Gastrocnemius medialis (tissue), 4 donors: Measurements from ENCODE around the gene SRD5A2. TPM values are rescaled to one million over a fixed set of nuclear protein-coding genes. Genes with fewer than 3 reads are reported as not detected.

Source experiments
- ATAC-seq, 2 donors: fragments of 150-250 bp; one replicate each; pipeline ENCODE4 v1.9.1; 2016
- DNase-seq, 2 donors: peaks; one replicate each; pipeline ENCODE4 v3.0.0-alpha.2; 2019
- H3K27ac ChIP-seq, 4 donors: fragments of 200-600 bp; sonication (generic); 1 replicate in 1 of 4; 2 replicates in 3 of 4; pipeline ENCODE4 v1.5.1; 2016 to 2018; ENCODE audit warnings: mild to moderate bottlenecking in 2 of 4, moderate library complexity in 1 of 4
- H3K27me3 ChIP-seq, 3 donors: fragments of 200-600 bp; sonication (generic) in 2 of 3; 1 replicate in 1 of 3; 2 replicates in 2 of 3; pipeline versions ENCODE4 v1.5.1 to v1.6.0; 2016 to 2019; ENCODE audit warnings: mild to moderate bottlenecking in 1 of 3, moderate library complexity in 1 of 3
- H3K36me3 ChIP-seq, 2 donors: fragments of 200-600 bp; sonication (generic) in 1 of 2; one replicate each; pipeline ENCODE4 v1.5.1; 2017 to 2018
- H3K4me1 ChIP-seq, 2 donors: fragments of 200-600 bp; sonication (generic) in 1 of 2; one replicate each; pipeline ENCODE4 v1.5.1; 2016 to 2017; ENCODE audit warnings: mild to moderate bottlenecking in 2 of 2
- H3K4me3 ChIP-seq, 4 donors: fragments of 200-600 bp; sonication (generic) in 3 of 4; 1 replicate in 1 of 4; 2 replicates in 3 of 4; pipeline ENCODE4 v1.5.1; 2016 to 2019; ENCODE audit warnings: mild to moderate bottlenecking in 2 of 4
- H3K9me3 ChIP-seq, 3 donors: fragments of 200-600 bp; sonication (generic) in 2 of 3; 1 replicate in 1 of 3; 2 replicates in 2 of 3; pipeline ENCODE4 v1.5.1; 2016 to 2019
- POLR2A ChIP-seq, 2 donors: fragments of 450-650 bp; IDR thresholded peaks; one replicate each; pipeline ENCODE4 v1.6.1; 2017; ENCODE audit warnings: antibody characterized with exemption in 2 of 2, mild to moderate bottlenecking in 2 of 2, moderate library complexity in 2 of 2
- in situ Hi-C, 4 donors: fragments of 200-750 bp; cut with MboI; loops; one replicate each; pipeline versions ENCODE4 v1.15.0 to v1.8.0; 2017; ENCODE audit warnings: low sequenced_read_pairs in 4 of 4
- intact Hi-C: fragments of 100-400 bp; cut with DNase I; formaldehyde crosslinking; loops from one replicate; pipeline ENCODE4 v1.15.1; 2023; ENCODE audit warnings: low total_unique reads
- total RNA-seq, 4 donors: library from RNA; depleted of rRNA; stranded (reverse); fragments of >200 nt; gene quantifications; one replicate each; pipeline versions ENCODE4 v1.1.0 to v1.2.3, GENCODE V29; 2016
- TF ChIP-seq, protein P1 (sequence below), 5 experiments: fragments of 450-650 bp in 3 of 5; fragments of 200-600 bp in 2 of 5; sonication (generic) in 2 of 5; IDR thresholded peaks in 4 of 5; conservative IDR thresholded peaks in 1 of 5; 1 replicate in 4 of 5; 2 replicates in 1 of 5; pipeline ENCODE4 v1.5.1; 2016 to 2019; ENCODE audit warnings: antibody characterized with exemption in 5 of 5, mild to moderate bottlenecking in 3 of 5, moderate library complexity in 3 of 5

Gene SRD5A2
- total RNA-seq, 4 donors from 2014 or later = 0.07 to 0.31 (median 0.07) TPM; not detected in 1

DNA sequence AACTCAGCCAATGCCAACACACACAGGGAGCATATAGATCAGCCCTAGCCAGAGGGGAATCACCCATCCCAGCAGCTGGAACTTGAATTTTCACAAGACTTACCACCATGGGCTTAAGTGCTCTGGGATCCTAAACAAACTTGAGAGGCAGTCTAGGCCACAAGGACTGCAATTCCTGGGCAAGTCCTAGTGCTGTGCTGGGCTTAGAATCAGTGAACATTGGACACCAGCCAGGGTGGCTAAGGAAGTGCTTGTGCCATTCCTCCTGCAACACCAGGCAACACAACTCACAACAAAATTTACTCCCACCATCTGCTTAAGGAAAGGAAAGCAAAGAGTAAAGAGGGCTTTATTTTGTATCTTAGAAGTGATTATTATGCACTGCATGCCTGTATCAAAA, 38.9 kb downstream of the SRD5A2 start:
- H3K4me3 ChIP-seq = no peak overlapping the region
- H3K4me1 ChIP-seq = no peaks in the 10 kb centered on the region
- no peaks in the 10 kb centered on the region for H3K27me3 ChIP-seq
- in situ Hi-C loops (no loop called here), intact Hi-C loops (no loop called here)
- ATAC-seq (no peak), DNase-seq (no peak)
- TF ChIP-seq POLR2A (IDR thresholded peaks at IDR 0.05) = no peak
- TF ChIP-seq, protein P1, sequence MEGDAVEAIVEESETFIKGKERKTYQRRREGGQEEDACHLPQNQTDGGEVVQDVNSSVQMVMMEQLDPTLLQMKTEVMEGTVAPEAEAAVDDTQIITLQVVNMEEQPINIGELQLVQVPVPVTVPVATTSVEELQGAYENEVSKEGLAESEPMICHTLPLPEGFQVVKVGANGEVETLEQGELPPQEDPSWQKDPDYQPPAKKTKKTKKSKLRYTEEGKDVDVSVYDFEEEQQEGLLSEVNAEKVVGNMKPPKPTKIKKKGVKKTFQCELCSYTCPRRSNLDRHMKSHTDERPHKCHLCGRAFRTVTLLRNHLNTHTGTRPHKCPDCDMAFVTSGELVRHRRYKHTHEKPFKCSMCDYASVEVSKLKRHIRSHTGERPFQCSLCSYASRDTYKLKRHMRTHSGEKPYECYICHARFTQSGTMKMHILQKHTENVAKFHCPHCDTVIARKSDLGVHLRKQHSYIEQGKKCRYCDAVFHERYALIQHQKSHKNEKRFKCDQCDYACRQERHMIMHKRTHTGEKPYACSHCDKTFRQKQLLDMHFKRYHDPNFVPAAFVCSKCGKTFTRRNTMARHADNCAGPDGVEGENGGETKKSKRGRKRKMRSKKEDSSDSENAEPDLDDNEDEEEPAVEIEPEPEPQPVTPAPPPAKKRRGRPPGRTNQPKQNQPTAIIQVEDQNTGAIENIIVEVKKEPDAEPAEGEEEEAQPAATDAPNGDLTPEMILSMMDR (IDR thresholded peaks at IDR 0.05 in 4 of 5, conservative IDR thresholded peaks at IDR 0.05 in 1 of 5) = no peak
- no peaks in the 10 kb centered on the region for H3K9me3 ChIP-seq
- H3K36me3 ChIP-seq = no peaks in the 10 kb centered on the region
- no peak overlapping the region for H3K27ac ChIP-seq

DNA sequence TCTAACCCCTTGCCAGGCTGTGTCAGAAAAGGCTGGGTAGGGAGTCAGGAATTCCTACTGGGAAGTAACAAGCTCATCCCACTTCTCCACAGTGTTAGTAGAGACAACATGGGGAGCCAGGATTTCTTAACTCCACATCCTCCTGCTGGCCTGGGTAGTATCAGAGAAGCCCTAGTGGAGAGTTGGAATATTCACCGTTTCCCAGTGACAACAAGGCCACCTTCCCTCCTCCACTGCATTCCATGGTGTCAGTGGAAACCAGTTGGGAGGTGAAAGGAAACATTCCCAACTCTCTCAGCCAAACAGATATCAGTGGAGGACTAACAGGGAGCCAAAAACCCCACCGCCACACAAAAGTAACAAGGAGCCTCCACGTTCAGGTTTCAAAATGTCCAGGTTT, 41.2 kb downstream of the SRD5A2 start:
- Histone ChIP-seq H3K9me3 (no peaks in the 10 kb centered on the region), H3K4me1 (no peaks in the 10 kb centered on the region), H3K4me3 (no peak overlapping the region), H3K36me3 (no peaks in the 10 kb centered on the region), H3K27me3 (no peaks in the 10 kb centered on the region), H3K27ac (no peak overlapping the region)
- in situ Hi-C loops (no loop called here), intact Hi-C loops (no loop called here)
- ATAC-seq = no peak
- TF ChIP-seq, protein P1 (IDR thresholded peaks at IDR 0.05 in 4 of 5, conservative IDR thresholded peaks at IDR 0.05 in 1 of 5) = no peak
- TF ChIP-seq POLR2A (IDR thresholded peaks at IDR 0.05) = no peak
- no peak for DNase-seq

DNA sequence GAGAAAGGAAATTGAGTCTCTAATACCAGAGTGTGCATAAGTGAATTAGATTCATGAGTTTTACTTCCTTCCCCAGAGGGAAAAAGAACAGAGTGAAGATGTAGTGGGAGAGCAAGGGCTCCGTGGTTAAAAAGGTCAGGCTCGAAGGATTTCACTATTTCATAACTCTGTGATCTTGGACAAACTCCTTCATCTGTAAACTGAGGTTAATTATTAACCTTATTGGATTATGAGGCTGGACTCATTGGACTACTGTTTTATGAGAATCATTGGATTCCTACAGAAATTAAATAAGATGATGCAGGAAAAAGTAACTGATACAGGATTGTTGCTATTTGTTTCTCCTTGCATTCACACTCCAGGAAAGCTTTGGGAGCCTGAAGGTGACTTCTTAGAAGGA, 45.0 kb downstream of the SRD5A2 start:
- Histone ChIP-seq H3K36me3 (no peaks in the 10 kb centered on the region), H3K4me1 (no peaks in the 10 kb centered on the region), H3K27ac (no peak overlapping the region), H3K4me3 (no peak overlapping the region), H3K27me3 (no peaks in the 10 kb centered on the region), H3K9me3 (no peaks in the 10 kb centered on the region)
- ATAC-seq (no peak), DNase-seq (no peak)
- intact Hi-C loops = no loop called here
- no peak for TF ChIP-seq POLR2A (IDR thresholded peaks at IDR 0.05)
- TF ChIP-seq, protein P1 (IDR thresholded peaks at IDR 0.05 in 4 of 5, conservative IDR thresholded peaks at IDR 0.05 in 1 of 5) = no peak
- in situ Hi-C loops = no loop called here

DNA sequence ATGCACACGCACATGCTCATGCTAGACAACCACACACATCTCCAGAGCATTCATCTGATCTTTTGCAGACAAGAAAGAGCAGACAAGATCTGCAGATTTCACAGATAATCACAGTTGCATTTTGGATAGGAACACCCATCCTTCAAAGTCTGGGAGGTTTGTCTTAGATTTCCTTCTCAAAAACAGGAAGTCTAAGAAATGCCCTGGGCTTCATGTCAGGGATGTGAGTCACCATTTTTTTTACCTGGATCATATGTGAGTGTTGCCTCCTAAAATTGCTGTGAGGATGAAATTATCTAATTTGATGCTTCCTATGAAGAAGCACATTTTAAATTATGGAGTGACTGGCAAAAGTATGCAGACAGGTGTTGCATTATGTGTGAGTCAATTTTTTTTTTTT, 46.1 kb downstream of the SRD5A2 start:
- Histone ChIP-seq H3K27ac (no peak overlapping the region), H3K4me3 (no peak overlapping the region), H3K27me3 (no peaks in the 10 kb centered on the region), H3K4me1 (no peaks in the 10 kb centered on the region), H3K36me3 (no peaks in the 10 kb centered on the region), H3K9me3 (no peaks in the 10 kb centered on the region)
- DNase-seq = no peak
- no peak for ATAC-seq
- intact Hi-C loops (no loop called here), in situ Hi-C loops (no loop called here)
- TF ChIP-seq, protein P1 (IDR thresholded peaks at IDR 0.05 in 4 of 5, conservative IDR thresholded peaks at IDR 0.05 in 1 of 5) = no peak

DNA sequence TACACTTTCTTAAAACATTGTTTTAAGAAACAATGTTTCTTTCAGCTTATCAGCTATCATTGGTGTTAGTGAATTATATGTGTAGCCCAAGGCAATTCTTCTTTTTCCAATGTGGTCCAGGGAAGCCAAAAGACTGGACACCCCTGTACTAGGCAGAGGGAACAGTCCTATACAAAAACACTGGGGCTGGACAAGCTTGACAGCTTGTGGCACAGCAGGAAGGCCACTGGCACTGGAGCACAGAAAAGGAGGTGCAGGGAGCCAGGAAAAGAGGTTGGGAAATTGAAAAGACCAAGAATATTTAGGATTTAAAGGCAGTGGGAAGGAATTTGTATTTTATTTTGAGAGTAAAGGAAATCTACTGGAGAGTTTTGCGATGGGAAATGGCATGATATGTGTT, 47.7 kb downstream of the SRD5A2 start:
- intact Hi-C loops (no loop called here), in situ Hi-C loops (no loop called here)
- DNase-seq (no peak), ATAC-seq (no peak)
- H3K27ac ChIP-seq = no peak overlapping the region
- H3K4me3 ChIP-seq = no peak overlapping the region
- no peaks in the 10 kb centered on the region for H3K27me3 ChIP-seq
- H3K4me1 ChIP-seq = no peaks in the 10 kb centered on the region
- TF ChIP-seq, protein P1 (IDR thresholded peaks at IDR 0.05 in 4 of 5, conservative IDR thresholded peaks at IDR 0.05 in 1 of 5) = no peak
- TF ChIP-seq POLR2A (IDR thresholded peaks at IDR 0.05) = no peak
- H3K36me3 ChIP-seq = no peaks in the 10 kb centered on the region
- no peaks in the 10 kb centered on the region for H3K9me3 ChIP-seq
